HepG2 (cell line): ENCODE results near the gene SRSF2. TPM values are rescaled to one million over a fixed set of nuclear protein-coding genes. Genes with fewer than 3 reads are reported as not detected.

Experiments
- ATF2 ChIP-seq: sonication (generic); formaldehyde crosslinking; IDR thresholded peaks from 2 replicates; pipeline ENCODE4 v1.4.0; 2020; ENCODE audit warnings: missing genetic modification reagents
- HNF4G ChIP-seq, 2 experiments: sonication (generic) in 1 of 2; formaldehyde crosslinking in 1 of 2; IDR thresholded peaks; 2 replicates each; pipeline versions ENCODE4 v1.4.0 to v1.6.1; 2011 to 2020; ENCODE audit warnings: borderline replicate concordance in 2 of 2, low read depth in 2 of 2, mild to moderate bottlenecking in 2 of 2, low read length in 1 of 2, missing genetic modification reagents in 1 of 2, moderate library complexity in 1 of 2
- SCMH1 ChIP-seq: sonication (generic); formaldehyde crosslinking; IDR thresholded peaks from 2 replicates; pipeline ENCODE4 v1.9.0; 2021; ENCODE audit warnings: missing genetic modification reagents, mild to moderate bottlenecking, borderline replicate concordance
- SRF ChIP-seq: IDR thresholded peaks from 2 replicates; pipeline ENCODE4 v1.6.1; 2011; ENCODE audit warnings: mild to moderate bottlenecking, low read depth, low read length, moderate library complexity
- STAT6 ChIP-seq: sonication (generic); formaldehyde crosslinking; IDR thresholded peaks from 2 replicates; pipeline ENCODE4 v1.4.0; 2020; ENCODE audit warnings: missing genetic modification reagents, mild to moderate bottlenecking, borderline replicate concordance
- ZBTB33 ChIP-seq: sonication (generic); formaldehyde crosslinking; IDR thresholded peaks from 2 replicates; pipeline ENCODE4 v1.4.0; 2020; ENCODE audit warnings: missing genetic modification reagents
- ZBTB40 ChIP-seq, 2 experiments: fragments of 450-650 bp in 1 of 2; sonication (generic) in 1 of 2; formaldehyde crosslinking in 1 of 2; IDR thresholded peaks; 2 replicates each; pipeline versions ENCODE4 v1.6.1 to v1.8.0; 2016 to 2022; ENCODE audit warnings: antibody characterized with exemption in 1 of 2, mild to moderate bottlenecking in 1 of 2, missing genetic modification reagents in 1 of 2
- ZFP62 ChIP-seq: sonication (generic); formaldehyde crosslinking; IDR thresholded peaks from 2 replicates; pipeline ENCODE4 v1.4.0; 2020; ENCODE audit warnings: missing genetic modification reagents
- ZNF225 ChIP-seq: sonication (generic); formaldehyde crosslinking; IDR thresholded peaks from 2 replicates; pipeline ENCODE4 v1.4.0; 2020; ENCODE audit warnings: mild to moderate bottlenecking, missing genetic modification reagents
- ZSCAN12 ChIP-seq: sonication (generic); formaldehyde crosslinking; IDR thresholded peaks from 2 replicates; pipeline ENCODE4 v1.9.0; 2021; ENCODE audit warnings: mild to moderate bottlenecking, missing genetic modification reagents
- ZSCAN22 ChIP-seq: sonication (generic); formaldehyde crosslinking; IDR thresholded peaks from 2 replicates; pipeline ENCODE4 v1.4.0; 2020; ENCODE audit warnings: mild to moderate bottlenecking, missing genetic modification reagents
- polyA plus RNA-seq, 8 experiments: library from polyadenylated mRNA; depleted of rRNA in 3 of 8; stranded (reverse) in 7 of 8; unstranded in 1 of 8; fragments of >200 nt; fragmentation: Illumina TruSeq in 4 of 8; extraction: Trizol in 4 of 8; gene quantifications; 2 replicates each; pipeline versions ENCODE4 v1.2.1 to v1.2.3, GENCODE V29; 2011 to 2016; ENCODE audit warnings: low read depth in 4 of 8, missing spikeins in 1 of 8, mixed read lengths in 1 of 8; ENCODE audit not compliant: insufficient read depth in 1 of 8
- total RNA-seq, 5 experiments: library from RNA; depleted of rRNA; stranded (reverse); fragments of >200 nt; fragmentation: Illumina TruSeq; extraction: Trizol; gene quantifications; 2 replicates each; pipeline ENCODE4 v1.2.3, GENCODE V29; 2016; ENCODE audit warnings: low read depth in 1 of 5

Gene SRSF2
- total and polyA plus RNA-seq, 2 of the 13 experiments (the other 11 are each of a cell fraction or from before 2014, with no cell fraction given): 306 to 319 TPM

GRCh38 chr17:76700617-76701470 lies 36.3 kb downstream of the SRSF2 start (continued):
- 0 out of 2 replicates have a peak, but pooled peaks have one; percentile 37 for TF ChIP-seq ZNF225
- peak; percentile 47; the same call in 1 of the 2 replicates for TF ChIP-seq STAT6 (CRISPR knock-in tag)
- TF ChIP-seq ZSCAN12 (CRISPR knock-in tag): no peak
- TF ChIP-seq SRF: no peak
- no peak for TF ChIP-seq SCMH1
- TF ChIP-seq ZBTB33 (CRISPR knock-in tag): 0 out of 2 replicates have a peak, but pooled peaks have one; percentile 28
- TF ChIP-seq ZFP62: no peak
- TF ChIP-seq ZBTB40 (IDR thresholded peaks at IDR 0.05): no peak
- peak; percentile 34; the same call in 1 of the 2 replicates for TF ChIP-seq ZBTB40 (CRISPR knock-in tag; IDR thresholded peaks at IDR 0.05)
- peak; percentile 86; the same call in 1 of the 2 replicates for TF ChIP-seq ATF2 (CRISPR knock-in tag)
- no peak for TF ChIP-seq HNF4G (IDR thresholded peaks at IDR 0.05; ENCODE audit: borderline replicate concordance, low read depth, low read length)
- TF ChIP-seq HNF4G (CRISPR knock-in tag; IDR thresholded peaks at IDR 0.05; ENCODE audit: borderline replicate concordance, low read depth): peak; percentile 86; the same call in 1 of the 2 replicates
- TF ChIP-seq ZSCAN22: peak; percentile 52; the same call in 1 of the 2 replicates
